ENCODE data around the gene GPR137. TPM values are rescaled to one million over a fixed set of nuclear protein-coding genes. Genes with fewer than 3 reads are reported as not detected.

GPR137 gene
- polyA plus RNA-seq, 1 donor, result 22.0 TPM

DNA sequence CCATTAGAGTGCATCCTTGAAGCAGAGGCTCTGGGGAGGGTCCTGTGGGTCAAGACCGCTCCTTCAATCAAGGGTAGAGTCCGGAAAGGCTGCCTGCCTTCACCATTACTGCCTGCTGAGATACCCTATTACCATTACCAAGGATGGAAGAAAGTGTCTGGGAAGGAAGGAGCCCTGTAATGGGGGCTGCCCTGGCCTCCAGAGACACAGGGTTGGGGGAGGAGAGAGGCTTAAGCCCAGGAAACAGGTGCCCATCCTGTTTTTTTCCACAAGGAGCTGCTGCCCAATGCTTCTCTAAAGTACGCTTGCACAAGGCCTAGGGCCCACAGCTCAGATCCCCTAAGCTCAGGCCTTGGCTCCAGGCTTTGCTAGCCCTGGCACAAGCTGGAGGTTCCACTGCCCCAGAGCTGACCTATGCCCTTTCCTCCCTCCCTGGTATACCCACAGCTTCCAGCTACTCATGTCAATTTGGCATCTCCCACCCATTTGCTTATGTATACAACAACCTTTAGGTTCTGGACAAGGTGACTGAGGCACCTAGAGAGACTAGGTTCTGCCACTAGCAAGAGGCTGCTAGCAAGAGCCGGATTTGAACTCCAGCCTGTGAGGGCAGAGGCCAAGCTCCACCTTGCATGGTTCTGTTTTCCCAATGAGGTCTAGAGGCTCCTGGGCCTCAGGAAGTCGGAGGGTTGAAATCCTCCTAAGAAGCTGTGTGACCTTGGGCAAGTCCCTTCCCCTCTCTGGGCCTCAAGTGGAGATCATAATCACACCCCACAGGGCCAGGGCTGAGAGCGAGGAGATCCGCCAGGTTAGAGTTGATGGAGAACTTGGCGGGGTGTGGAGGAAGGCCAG lies 35.9 kb upstream of the GPR137 start:
- no peak for DNase-seq (ENCODE audit: low read depth)

DNA sequence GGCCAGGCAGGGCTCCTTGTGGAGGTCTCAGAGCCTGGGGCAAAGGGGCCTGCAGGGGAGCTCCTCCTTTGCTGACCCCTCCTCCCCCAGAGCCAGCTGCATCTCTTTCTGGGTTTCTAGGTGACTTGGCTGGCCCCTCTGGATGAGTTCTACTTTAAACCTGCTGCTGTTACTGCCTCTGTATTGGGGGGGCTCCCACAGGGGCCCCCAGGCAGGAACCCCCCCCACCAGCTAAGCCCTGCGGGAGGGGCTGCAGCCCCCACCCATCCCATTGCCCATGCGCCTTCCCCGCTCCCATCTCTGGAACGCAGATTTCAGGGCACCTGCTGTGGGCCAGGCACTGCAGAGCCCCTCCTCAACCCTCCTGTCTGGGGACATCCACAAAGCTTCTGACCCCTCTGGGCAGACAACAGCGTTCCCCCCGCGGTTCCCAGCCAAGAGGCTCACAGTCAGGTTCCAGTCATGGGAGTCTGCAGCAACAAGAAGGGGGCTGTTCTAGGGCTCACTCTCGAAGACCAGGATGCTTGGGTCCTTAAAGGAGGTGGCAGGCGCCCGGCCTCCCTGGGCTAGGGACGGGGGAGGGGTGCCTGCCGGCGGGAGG lies 35.1 kb upstream of the GPR137 start:
- DNase-seq (ENCODE audit: low read depth), result no peak

DNA sequence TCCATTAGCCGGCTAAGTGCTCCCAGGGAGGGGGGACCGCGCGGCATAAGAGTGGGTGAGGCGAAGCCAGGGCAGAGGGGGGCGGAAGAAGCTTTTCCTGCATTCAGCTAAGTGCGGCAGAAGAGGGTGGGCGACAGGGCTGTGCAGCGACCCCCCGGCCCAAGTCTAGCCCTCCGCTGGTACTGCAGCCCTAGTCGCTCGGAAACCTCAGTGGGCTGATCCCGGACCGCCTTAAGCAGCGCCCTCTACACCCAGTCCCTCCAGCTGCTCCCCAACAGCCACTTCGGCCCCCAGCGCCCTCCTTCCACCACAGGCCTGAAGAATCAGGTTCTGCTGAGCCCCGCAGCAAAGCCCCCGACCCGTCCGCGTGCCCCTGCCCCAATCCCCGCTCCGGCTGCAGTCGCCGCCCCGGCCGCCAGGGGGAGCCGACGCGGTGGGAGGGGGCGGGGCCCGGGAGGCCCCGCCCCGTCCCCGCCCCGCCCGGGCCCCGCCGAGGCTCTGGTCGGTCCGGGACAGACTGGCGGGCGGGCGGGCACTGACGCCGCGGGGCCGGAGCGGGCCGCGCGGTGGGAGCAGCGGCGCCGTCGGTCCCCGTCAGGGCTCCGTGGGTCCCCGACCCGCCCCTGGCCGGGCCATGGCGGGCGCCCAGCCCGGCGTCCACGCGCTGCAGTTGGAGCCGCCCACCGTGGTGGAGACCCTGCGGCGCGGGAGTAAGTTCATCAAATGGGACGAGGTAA lies 34.5 kb upstream of the GPR137 start, which contains the start of gene PLCB3:
PLCB3 (plus strand) TSS at position 515 of the 737 bp plus-strand sequence; CDS start at position 635, 120 bp downstream.
- no peak for DNase-seq (ENCODE audit: low read depth)

DNA sequence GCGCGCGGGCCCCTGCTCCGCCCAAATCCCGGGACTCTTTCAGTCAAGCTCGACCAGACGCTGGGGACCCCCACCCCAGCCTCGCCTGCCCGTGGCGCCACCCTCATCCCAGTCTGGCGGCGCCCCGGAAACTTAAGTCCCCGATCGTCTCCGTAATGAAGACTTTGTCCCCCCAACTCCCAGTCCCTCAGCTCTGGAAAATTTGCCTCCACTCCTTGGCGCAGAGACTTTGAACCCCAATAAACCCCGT lies 34.0 kb upstream of the GPR137 start:
- no peak for DNase-seq (ENCODE audit: low read depth)

DNA sequence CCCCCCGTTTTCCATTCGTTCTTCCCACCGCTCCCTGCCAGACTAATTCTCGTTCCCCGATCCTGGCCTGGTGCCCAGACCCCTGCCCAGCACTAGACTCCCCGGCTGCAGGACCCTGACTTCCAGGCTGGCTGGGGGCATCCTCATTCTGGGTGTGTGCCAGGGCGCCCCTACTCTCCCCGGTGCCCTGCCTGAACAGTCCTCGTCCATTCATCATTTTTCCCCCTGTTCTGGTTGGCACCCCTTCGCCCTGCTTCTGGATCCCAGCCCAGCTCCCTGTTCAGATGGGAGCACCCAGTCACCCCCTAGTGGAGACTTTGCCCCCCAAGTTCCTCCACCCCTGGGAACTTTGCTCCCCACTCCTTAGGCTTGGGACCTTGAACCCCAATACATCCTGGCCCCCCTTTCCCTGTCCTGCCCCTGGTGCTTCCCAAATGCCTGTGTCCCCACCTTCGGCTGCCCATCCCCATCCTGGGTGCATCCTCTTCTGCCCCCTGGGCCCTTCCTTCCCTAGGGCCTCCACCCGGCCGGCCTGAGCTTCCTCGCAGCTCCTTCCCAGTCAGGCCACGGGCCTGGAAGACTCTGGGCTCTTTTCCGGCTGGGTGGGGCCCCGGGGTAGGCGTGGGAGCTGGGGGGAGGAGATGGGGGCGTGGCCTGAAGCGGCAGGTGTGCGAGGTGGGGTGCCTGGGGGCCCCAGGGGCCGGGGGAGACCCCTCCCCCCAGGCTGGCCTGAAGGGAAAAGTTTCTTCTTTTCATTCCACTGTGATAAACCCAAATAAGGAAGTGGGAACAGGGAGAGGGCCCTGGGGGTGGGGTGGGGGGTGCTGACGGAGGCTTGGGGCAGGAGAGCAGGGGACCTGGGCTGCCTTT lies 33.4 kb upstream of the GPR137 start:
- no peak for DNase-seq (ENCODE audit: low read depth)

DNA sequence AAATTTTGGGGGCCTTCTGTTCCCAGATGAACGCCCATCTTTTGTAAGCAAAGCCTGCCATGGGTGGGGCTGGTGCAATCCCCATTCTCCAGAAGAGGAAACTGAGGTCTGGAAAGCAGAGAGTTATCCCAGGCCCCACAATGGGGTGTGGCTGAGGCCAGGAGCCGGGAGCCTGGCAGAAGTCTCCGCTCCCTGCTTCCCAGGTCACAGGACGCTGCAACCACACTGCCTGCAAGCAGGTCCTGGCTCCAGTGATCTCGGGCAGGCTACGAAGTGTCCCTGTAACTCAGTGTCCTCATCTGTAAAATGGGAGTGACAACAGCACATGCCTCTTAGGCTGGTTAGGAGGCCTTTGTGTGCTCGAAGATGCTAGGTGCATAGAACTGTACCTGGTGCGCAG lies 32.6 kb upstream of the GPR137 start:
- no peak for DNase-seq (ENCODE audit: low read depth)

DNA sequence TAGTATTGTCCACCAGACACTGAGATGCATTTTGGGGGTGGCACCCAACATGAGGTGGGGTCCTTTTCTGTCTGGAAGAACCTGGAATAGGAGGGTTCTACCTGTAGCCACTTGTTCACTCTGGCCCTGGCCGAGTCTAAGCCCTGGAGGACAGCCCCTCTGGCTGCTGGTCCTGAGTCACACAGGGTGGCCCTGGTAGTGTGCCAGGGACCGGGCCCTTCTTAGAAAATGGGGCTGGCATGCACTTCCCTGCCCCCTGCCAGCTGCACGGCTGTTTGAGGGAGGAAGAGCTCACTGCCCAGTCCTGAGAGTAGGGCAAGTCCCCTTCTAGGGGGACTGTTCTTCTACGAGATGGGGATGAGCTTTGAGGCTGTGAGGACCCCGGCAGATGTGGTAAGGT lies 32.2 kb upstream of the GPR137 start:
- no peak for DNase-seq (ENCODE audit: low read depth)

DNA sequence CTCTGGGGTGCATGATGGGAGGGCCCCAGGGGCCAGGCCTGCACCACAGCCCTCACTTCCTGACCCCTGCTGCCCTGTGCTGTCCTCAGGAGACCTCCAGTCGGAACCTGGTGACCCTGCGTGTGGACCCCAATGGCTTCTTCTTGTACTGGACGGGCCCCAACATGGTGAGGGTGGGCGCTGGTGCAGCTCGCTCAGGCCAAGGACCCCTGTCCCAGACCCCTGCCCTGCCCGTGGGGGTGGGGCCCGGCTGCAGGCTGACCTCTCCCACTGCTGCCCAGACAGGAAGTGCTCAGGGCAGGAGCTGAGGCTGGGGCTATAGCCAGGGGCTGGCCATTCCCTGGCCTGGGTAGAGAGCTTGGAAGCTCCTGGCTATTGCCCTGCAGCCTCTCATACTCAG lies 31.3 kb upstream of the GPR137 start:
- no peak for DNase-seq (ENCODE audit: low read depth)

DNA sequence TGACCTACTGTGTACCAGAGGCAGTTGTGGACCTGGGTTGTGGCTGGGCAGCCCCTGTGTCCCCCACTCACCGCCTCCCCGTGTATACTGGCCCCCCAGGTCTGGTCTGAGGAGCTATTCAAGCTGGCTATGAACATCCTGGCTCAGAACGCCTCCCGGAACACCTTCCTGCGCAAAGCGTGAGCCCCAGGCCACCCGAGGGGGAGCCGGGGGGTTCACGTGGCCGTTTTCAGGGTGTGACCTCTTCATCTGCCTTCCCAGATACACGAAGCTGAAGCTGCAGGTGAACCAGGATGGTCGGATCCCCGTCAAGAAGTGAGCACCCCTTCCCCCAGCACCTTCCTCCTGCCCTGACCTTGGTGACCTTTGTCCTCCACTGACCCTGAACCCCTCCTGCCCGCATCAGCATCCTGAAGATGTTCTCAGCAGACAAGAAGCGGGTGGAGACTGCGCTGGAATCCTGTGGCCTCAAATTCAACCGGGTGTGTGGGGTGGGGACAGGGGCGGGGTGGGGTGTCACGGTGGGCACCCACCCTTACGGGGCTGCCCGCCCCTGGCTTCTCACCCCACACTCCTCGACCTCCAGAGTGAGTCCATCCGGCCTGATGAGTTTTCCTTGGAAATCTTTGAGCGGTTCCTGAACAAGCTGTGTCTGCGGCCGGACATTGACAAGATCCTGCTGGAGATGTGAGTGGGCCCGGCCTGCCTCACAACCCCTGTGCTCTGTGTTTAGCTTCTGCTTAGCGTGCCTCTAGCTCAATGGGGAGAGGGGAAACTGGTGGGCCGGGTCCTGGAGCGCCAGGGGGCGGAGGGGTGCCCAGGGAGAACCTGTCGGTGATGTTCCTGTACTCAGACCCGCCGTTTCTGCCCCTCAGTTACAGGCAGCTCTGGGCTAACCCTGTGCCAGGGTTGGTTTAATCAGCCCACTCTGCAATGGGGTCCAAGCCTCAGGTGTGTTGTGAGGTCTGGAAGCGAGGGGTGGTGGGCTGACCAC lies 30.2 kb upstream of the GPR137 start:
- no peak for DNase-seq (ENCODE audit: low read depth)

DNA sequence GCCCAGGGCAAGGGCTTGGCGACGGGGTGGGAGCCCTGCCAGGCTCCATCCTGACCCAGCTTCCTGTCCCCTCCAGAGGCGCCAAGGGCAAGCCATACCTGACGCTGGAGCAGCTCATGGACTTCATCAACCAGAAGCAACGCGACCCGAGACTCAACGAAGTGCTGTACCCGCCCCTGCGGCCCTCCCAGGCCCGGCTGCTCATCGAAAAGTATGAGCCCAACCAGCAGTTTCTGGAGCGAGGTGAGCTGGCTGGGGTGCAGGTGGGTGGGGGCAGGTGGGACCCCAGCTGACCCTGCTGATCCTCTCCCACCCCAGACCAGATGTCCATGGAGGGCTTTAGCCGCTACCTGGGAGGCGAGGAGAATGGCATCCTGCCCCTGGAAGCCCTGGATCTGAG lies 29.3 kb upstream of the GPR137 start:
- DNase-seq (ENCODE audit: low read depth), result no peak

DNA sequence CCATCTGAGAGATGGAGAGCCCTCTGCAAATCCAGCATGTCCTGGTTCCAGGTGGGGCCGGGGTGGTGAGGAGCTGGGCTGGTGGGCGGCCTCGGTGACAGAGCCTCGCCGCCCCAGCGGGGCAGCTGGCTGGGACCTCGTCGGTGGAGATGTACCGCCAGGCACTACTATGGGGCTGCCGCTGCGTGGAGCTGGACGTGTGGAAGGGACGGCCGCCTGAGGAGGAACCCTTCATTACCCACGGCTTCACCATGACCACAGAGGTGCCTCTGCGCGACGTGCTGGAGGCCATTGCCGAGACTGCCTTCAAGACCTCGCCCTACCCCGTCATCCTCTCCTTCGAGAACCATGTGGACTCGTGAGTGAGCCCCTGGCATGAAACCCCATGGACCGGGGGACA lies 27.3 kb upstream of the GPR137 start:
- no peak for DNase-seq (ENCODE audit: low read depth)

DNA sequence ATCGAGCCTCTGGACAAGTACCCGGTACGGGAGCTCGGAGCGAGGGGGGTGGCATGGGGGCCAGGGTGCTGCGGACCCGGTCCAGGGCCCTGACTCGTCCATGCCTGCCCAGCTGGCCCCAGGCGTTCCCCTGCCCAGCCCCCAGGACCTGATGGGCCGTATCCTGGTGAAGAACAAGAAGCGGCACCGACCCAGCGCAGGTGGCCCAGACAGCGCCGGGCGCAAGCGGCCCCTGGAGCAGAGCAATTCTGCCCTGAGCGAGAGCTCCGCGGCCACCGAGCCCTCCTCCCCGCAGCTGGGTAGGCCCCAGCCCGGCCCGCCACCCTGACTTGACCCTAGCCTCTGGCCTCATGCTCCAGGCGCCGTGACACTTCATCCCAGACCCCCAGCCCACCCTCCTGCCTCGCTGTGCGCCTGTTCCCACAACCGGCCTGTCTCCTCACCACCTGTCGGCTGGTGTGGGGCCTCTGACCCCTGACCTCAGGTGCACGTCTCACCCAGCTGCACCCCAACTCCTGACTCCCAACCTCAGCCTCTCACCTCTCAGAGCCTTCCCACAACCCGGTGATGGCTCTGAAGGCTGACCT lies 26.6 kb upstream of the GPR137 start:
- DNase-seq (ENCODE audit: low read depth), result no peak

DNA sequence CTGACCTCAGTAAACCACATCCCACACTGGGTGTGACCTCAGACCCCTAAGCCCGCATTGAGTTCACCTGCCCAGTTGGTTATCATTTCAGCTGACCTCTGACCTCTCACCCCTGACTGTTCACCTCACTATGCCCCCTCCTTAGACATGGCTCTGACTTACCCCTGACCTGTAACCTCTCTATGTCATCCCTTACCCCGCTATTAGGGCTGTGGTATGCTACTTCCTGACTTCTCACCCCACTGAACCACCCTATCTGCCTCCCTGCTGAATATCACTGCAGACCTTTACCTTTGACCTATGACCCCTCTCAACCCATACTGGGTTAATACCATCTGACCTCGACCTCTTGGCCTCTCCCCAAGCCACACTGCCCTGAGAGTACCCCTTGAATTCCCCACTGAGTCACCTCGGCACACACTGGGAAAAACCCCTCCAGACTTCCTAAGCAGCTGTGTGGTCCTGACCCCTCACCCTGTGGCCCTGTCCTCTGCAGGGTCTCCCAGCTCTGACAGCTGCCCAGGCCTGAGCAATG lies 26.0 kb upstream of the GPR137 start:
- DNase-seq (ENCODE audit: low read depth), result no peak

DNA sequence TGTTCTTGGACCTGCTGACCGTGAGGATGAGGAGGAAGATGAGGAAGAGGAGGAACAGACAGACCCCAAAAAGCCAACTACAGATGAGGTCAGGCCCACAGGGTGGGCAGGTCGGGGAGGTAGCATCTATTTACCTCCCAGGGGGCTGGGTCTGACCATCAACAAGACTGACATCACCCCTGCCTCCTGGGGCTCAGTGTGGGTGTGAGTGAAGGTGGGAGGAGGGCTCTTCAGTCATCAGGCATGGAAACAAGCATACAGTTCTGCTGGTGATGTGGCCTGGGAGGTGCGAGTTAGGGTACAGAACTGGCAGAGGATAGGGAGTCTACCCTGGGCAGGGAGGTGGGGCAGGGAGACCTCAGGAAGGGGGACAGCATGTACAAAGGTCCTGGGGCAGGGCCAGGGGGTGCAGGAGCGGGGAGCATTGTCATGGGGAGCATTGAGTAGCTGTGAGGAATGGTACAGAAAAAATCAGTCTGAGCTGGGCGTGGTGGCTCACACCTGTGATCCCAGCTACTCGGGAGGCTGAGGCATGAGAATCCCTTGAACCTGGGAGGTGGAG lies 25.4 kb upstream of the GPR137 start:
- no peak for DNase-seq (ENCODE audit: low read depth)

DNA sequence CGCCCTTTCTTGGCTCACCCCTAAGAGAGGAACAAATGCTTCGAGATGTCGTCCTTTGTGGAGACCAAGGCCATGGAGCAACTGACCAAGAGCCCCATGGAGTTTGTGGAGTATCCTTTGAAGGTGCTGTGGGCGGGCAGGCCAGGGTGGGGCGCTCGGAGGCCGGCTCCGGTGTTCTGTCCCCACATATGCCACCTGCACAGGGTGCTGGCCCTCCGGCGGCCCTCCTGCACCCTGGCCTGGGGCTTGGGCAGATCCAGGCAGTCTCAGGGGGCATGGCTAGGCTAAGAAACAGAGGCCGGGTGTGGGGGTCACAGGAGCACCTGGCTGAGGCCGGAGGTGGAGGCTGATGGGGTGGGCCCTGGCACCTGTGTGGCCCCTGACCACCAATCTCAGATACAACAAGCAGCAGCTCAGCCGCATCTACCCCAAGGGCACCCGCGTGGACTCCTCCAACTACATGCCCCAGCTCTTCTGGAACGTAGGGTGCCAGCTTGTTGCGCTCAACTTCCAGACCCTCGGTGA lies 24.0 kb upstream of the GPR137 start:
- DNase-seq (ENCODE audit: low read depth), result no peak

DNA sequence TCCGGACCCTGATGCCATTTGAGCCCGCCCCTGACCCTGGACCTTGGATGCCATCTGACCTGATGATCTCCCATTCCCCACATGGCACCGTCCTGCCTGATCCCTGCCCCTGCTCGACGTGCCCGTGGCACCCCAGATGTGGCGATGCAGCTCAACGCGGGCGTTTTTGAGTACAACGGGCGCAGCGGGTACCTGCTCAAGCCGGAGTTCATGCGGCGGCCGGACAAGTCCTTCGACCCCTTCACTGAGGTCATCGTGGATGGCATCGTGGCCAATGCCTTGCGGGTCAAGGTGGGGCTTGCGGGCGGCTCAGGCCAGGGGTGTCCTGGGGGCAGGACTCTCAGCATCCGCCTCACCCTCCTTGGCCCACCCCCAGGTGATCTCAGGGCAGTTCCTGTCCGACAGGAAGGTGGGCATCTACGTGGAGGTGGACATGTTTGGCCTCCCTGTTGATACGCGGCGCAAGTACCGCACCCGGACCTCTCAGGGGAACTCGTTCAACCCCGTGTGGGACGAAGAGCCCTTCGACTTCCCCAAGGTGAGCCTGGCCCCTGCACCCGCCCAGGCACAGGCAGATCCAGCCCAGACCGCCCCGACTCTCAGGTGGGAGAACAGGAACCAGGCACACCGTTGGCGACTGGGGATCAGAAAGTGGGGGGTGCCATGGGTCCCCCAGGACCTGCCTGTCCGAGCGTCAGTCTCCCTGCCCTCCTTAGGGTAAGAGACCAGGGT lies 23.2 kb upstream of the GPR137 start:
- no peak for DNase-seq (ENCODE audit: low read depth)

DNA sequence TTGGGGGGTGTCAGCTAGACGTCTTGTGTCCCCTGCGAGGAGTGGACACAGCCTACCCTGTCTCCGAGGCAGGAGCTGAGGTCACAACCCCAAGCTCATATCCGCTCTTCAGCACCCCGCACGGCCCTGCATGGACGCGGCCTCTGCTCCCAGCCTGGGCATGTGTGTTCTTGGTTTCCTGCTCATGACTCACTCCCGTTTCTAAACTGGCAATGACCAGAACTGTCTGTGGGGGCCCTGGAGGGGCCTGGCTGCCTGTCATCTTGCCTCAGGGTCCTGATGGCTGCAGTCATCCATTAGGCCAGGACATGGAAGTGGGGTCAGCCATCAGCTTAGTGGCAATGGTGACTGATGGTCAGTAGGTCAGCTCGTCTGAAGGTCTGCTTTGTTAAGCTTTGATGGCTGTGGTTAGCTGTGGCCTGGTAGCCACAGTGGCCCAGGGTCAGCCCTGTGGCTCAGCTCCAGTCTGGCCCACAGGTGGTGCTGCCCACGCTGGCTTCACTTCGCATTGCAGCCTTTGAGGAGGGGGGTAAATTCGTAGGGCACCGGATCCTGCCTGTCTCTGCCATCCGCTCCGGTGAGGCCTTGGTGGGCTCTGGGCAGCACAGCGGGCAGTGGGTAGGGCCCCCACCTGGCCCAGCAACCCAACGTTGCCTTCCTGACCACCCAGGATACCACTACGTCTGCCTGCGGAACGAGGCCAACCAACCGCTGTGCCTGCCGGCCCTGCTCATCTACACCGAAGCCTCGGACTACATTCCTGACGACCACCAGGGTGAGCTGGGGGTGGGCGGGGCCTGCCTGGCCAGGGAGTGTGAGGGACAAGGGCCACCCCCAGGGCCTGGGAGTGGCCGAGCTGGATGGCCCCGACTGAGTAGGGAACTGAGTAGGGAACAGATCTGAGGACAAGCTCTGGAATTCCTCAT lies 22.4 kb upstream of the GPR137 start:
- DNase-seq (ENCODE audit: low read depth), result no peak

DNA sequence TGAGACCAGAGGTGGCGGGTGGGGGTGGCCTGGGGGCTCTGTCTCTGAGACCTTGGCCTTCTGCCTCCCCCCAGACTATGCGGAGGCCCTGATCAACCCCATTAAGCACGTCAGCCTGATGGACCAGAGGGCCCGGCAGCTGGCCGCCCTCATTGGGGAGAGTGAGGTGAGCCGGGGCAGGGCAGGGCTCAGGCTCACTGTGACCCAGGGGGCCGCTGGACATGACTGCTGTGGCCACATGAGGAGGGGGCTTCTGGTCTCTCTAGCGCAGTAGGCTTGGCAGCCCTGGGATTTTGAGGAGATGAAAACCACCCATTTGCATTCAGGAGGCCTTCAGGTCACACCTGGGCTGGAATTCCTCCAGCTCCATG lies 21.7 kb upstream of the GPR137 start:
- no peak for DNase-seq (ENCODE audit: low read depth)
